Measurements from ENCODE around the gene LRCOL1.

GRCh38 chr12:132582058-132582420 lies 28.3 kb downstream of the LRCOL1 start:
- TF ChIP-seq CTCF (tag by site-specific recombination; IDR thresholded peaks at IDR 0.05) (no peak), ZNF529 (tag by site-specific recombination; IDR thresholded peaks at IDR 0.05; ENCODE audit: insufficient replicate concordance) (no peak), YY1 (tag by site-specific recombination; IDR thresholded peaks at IDR 0.05) (no peak), TRIM28 (IDR thresholded peaks at IDR 0.05; ENCODE audit: borderline replicate concordance, low read length) (no peak), ZNF362 (tag by site-specific recombination; IDR thresholded peaks at IDR 0.05) (no peak), ZNF501 (tag by site-specific recombination; IDR thresholded peaks at IDR 0.05) (no peak), ZNF138 (tag by site-specific recombination; IDR thresholded peaks at IDR 0.05; ENCODE audit: borderline replicate concordance) (no peak), WT1 (tag by site-specific recombination; IDR thresholded peaks at IDR 0.05) (no peak), ZNF121 (tag by site-specific recombination; IDR thresholded peaks at IDR 0.05) (no peak), ZNF274 (IDR thresholded peaks at IDR 0.05; ENCODE audit: low read length) (no peak), ZNF274 (tag by site-specific recombination; IDR thresholded peaks at IDR 0.05; ENCODE audit: borderline replicate concordance) (no peak)
